Measurements from ENCODE around the gene PRKN.

The PRKN gene

DNA sequence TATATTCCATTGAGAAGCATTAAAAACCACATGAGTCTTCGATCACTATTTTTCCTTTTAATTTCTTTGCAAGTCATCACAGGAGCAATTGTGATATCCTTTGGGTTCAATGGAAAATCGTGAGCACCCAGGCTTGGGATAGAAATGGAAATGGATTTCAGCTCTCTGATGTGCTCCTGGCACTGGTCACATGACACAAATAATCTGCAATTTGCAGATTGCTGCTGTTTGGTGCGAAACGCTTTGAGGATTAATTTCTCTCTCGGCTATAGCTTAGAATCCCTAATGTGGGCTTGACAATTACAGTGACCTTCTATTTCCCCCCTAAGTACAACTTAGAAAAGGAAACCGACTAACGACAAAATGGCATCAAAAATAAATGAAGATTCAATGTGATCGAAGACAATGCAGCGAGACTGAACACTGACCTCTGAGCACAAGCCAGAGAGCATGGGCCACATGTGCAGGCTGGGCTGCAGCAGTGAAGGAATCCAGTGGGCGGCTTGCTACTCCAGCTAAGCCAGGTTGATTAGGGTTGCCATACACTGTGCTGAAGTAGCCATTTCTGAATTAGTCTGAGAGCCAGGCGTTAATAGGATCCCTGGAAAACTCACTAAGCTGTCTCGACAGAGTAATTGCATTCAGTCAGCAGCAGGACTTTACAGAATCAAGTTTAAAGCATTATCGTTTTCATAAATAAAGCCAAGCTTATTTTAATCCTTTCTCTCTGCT lies 1151.9 kb downstream of the PRKN start:
- FAIRE-seq = no peak

DNA sequence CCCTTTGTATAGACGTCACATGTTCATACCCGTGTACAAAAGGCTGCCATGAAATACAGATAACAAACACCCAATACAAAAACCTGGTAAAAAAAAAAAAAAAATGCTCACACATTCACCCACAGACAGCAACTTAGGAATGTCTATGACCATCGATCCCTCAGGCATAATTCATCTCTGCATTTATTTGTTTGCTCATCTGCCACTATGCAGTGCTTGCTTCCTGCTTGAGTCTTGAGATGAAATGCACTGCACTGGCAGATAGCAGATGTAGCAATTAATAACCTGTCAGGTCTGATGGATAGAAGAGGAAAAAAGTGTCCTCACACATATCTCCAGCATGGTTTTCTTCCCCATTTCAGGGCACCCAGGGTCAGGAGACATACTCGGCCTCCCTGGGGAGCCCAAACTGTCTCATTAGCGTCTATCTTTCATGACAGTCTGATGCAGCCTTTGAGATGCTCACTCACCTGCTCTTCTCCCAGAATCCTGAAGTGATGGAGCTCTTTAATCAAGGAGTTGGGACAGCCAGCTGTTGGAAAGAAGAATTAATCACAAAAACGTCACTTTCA lies 1158.6 kb downstream of the PRKN start:
- no peak for DNase-seq (ENCODE audit: low spot score)

More for the DNA sequence above, 1151.9 kb downstream of the PRKN start:
- no peak for DNase-seq (ENCODE audit: low spot score)

DNA sequence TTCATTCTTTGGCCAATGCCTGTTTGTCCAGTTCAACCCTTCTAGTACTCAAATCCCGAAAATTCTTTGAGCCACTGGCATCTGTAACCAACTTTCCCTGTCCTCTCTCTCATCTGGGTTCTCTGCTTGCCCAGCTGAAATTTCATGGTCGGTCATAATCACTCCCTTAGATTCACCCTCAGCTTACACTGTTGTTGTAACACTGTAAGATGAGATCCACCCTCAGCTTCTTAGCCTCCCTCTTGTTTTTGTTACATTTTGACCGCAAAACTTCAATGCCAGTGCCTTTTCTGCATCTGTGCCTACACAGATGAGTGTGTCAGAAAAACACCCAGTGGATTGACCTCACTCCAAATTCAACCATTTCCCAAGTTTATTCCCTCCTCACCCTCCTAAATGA lies 1162.6 kb downstream of the PRKN start:
- no peak for FAIRE-seq
- no peak for DNase-seq (ENCODE audit: low spot score)

More for the DNA sequence above, 1158.6 kb downstream of the PRKN start:
- no peak for FAIRE-seq

DNA sequence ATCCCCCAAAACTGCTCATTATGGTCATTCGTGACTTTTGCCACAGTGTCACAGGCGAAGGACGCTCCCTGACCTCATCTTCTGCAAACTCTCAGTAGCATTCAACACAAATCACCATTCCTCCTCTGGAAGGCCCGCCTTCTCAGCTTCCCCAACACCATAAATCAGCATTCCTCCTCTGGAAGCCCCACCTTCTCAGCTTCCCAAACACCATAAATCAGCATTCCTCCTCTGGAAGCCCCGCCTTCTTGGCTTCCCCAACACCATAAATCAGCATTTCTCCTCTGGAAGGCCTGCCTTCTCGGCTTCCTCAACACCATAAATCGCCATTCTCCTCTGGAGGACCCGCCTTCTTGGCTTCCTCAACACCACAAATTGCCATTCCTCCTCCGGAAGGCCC lies 1165.7 kb downstream of the PRKN start:
- no peak for DNase-seq (ENCODE audit: low spot score)
- no peak for FAIRE-seq

DNA sequence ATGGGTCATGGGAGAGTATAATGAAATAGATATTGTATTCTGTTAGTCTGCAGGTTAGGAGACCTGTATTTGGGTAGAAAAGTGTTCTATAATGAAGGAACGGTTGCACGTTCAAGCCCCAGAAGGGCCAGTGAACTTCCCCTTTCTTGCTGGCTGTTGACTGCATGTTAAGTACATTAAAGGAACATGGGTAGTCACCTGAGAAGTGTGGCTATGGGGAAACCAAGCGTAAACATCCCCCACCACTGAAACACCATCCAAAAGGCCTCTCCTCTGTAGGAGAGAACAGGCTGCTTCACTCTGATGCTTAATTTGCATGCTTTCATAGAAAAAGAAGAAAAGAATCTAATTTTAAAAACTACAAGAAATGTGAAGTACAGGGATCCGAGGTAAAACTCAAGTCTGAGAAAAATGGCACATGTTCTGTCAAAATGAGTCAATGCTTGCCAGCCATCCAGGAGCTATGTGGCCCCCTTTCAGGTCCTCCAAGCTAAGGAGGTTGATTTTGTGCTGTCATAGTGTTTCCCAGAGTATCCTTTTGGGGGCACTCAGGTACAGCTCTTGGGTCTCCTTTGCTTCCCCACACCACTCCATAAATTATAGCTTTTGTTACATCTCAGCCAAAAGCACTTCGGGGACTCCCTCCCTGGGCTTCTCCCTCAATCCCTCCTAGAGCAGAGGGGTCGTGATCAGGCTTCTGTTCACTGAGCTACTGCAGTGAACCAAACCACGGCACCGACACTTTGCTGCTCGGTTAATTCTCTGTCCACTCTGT lies 1170.0 kb downstream of the PRKN start:
- DNase-seq (ENCODE audit: low spot score) (no peak), FAIRE-seq (no peak)

DNA sequence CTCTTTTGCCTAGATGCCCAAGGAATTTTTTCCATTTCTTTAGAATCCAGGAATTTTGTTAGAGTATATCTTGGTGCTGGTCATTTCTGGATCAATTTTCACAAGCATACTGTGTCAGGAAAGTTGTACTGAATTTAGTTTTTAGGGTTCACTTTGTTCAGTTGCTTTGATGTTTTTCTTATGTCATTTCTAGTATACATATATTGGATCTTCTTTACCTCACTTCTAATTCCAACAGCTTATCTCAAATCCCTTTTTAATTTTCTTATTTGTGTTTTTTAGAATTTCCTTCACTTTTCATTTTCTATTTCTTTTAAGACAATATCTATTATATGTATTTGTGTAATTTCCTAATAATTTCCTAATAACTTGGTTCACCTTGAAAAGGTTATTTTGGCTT lies 1172.7 kb downstream of the PRKN start:
- no peak for FAIRE-seq
- no peak for DNase-seq (ENCODE audit: low spot score)

DNA sequence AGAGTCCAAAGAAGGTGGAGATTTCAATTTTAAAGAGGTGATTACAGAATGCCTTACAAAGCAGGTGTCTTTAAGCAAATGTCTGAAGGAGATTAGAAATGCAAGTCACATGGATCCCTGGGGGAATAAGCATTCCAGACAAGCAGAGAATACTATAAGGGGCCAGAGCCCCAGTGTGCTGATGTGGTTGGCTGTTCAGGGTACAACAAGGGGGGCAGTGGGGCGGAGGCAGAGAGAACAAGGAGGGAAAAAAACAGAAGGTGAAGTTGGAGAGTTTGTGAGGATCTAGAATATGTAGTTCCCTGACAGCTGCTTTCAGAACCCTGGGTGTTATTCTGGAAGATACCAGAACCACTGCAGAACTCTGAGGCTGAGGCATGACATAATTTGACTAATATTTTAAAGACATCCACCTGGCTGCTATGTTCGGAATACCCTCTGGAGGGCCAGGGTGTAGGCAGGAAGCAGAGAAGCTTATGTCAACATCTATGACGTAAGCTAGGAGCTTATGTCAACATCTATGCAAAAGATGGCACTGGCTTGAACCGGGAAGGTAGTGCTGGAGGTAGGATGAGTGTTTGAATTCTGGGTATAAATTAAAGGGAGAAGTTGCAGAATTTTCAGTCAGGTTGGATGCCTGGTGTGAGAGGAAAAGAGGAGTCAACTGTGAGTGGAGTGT lies 1177.5 kb downstream of the PRKN start:
- FAIRE-seq (no peak), DNase-seq (ENCODE audit: low spot score) (no peak)

DNA sequence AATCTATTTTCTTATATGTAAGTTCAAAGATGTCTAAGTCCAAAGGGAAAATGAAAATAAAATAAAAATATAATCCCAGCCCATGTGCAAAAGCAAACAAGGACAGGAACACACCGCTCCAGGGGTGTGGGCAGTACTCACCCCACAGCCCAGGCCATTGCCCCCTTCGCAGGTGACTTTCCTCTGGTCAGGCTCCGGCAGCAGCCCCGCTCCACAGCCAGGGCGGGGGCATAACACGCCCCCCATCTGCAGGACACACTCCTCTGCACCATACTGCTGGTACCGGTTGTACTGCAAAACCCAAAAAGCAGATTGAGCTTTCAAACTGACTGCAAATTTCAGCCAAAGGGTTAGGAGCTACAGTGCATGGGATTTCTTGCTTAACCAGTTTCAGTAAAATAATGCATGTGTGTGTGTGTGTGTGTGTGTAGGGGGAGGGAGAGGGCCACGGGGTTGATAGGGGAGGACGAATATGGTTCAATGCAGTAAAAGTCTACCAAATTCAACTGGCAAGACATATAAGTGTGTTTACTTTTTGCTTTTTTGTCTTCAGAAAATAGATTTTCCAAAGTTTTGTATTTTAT lies 1178.8 kb downstream of the PRKN start:
- DNase-seq (ENCODE audit: low spot score) = no peak
- no peak for FAIRE-seq

DNA sequence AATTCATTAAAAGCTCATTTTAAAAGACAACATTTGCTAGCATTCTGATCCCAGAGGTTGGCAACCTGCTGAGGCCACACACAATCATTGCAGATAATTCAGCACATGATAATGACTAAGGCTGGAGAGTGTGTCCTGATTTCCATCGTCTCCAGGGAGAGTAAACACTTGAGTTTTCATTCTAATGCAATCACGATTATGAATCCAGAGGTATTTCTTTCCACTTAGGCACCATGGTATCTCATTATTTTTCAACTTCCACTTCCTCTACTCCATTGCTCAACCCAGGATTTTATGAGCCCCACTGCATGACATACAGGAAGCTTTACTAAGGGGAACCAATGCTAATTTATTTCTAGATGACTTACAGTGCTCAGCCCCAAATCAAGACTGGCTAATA lies 1179.9 kb downstream of the PRKN start:
- DNase-seq (ENCODE audit: low spot score) (no peak), FAIRE-seq (no peak)

DNA sequence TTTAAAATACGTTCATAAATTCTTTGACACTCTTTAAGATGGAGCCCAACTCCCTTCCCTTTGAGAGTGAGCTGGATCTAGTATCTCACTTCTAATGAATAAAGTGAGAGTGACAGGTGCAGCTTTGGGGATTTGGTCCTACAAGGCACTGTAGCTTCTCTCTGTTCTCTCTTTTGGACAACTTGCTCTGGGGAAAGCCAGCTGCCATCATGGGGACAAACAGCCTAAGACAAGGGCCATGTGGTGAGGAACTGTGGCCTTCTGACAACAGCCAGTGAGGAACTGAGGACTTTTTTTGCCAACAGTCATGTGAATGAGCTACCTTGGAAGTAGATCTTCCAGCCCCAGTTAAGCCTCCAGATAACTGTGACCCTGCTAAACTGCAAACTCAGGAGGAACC lies 1180.9 kb downstream of the PRKN start:
- DNase-seq (ENCODE audit: low spot score) (no peak), FAIRE-seq (no peak)

DNA sequence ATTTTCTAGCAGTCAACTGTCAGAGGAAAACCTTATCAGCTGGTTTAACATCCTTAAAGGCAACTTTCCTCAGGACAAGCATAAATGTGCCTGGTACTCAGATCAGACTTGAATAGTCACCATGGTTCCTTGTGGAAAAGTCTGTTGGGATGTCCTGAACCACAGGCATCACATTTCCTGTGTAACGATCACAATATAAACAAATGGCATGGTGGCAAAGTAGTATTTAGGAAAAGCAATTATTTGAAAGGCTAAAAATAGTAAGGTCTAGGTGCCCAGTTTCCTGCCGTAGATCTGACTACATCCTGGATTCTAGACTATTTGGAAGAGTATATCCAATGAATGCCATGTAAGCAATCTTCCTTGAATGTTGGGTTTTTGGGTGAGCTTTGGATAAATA lies 1181.8 kb downstream of the PRKN start:
- FAIRE-seq = no peak

DNA sequence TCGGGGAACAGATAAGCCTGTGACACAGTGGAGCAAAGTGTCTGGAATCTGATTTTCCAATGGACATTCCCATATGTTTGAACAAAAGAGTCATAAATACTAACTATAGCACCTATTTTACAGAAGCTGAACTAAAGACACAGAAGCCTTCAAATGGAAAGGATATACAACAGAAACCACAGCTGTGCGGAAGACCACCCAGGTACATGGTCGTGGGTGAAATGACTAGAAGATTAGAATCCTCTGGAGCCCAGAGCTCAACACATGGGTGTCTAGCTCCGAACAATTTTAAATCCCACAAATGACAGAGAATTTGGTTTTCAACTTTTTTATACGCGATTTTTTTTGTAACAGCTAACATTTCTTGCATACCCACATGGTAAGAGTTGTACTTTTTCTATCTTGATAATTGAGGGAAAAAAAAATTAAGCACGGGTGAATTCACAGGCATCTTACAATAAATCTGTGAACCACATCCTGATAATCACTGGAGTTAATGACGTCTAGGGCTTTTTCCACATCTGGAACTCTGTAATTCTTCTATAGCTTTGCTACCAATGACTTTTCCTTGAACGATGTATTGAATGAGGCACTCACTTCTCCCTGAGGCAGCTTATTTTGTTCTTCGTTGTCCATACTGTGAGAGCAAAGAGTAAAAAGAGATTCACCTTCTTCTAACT lies 1182.6 kb downstream of the PRKN start:
- FAIRE-seq = no peak
- DNase-seq (ENCODE audit: low spot score) = no peak

More for the DNA sequence above, 1181.8 kb downstream of the PRKN start:
- no peak for DNase-seq (ENCODE audit: low spot score)

DNA sequence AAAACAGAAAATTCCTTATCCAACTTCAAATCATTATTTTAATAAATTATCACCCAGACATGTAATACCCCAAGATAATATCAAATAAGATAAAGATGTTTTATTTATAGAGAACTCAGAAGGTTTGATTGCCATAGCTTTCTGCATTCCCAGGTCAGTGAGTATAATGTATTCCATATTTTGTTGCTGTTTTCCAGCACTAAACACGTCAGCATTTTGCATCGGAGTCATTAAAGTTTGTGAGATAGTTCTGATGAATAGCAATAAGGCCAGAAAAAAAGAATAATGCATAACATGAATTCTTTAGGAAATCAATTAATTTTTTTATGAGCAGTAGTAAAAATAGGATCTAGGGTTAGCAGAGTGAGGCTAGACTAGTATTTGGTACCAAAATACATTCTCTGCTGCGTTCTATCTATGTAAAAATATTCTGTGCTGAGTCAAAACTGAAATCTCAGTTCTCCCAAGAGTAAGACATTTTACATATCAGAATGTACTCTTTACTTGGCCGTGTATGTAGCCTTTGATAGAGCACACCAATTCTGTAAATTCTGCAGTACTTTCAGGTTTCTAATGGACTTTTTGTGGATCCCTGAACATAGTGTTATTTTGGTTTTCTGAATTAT lies 1183.8 kb downstream of the PRKN start:
- FAIRE-seq (no peak), DNase-seq (ENCODE audit: low spot score) (no peak)

DNA sequence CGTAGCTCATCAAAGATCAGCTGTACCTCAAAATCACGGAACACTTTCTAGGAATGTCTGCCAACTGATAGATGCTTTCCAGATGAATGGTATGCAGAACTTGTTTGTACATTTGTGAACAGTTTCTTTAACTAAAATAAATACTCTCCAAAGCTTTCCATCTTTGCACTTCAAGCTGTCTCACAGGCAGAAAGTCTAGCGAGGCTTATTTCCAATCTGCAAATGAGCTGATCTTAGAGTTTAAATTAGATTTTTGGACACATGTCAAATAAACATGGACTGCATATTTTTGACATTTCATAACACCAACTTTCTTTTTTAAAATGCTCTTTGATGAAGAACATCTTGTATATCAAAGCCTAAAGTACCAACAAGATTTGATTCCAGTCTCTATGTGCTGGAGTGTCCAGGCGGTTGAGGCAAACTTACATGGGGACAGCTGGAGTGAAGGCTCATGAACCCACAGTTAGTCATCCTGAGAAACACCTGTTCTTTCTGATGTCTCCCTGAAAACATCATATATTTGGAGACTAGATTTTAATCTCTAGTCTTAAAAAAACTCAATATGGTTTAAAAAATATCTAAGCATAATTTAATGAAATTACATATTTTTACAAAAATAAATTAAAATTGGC lies 1185.1 kb downstream of the PRKN start:
- DNase-seq (ENCODE audit: low spot score) (no peak), FAIRE-seq (no peak)

DNA sequence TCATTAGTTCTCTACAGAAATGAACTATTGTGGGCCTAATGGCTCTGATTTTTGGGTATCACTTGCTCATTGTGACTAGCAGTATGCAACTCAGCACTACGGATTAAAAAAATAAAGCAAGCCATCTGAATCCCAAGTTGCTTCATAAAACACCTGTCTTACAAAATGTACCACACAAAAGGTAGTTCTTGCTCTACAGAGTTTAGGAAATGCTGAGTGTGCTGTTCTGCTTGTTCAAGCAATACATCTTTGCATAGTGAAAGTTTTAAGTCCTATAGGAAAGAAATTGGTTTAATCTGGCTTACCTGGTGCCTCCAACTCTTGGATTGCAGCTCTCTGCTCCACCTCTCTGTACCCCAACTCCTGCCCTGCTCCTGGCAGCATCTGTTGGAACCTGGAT lies 1187.0 kb downstream of the PRKN start:
- no peak for FAIRE-seq
- DNase-seq (ENCODE audit: low spot score) = no peak

DNA sequence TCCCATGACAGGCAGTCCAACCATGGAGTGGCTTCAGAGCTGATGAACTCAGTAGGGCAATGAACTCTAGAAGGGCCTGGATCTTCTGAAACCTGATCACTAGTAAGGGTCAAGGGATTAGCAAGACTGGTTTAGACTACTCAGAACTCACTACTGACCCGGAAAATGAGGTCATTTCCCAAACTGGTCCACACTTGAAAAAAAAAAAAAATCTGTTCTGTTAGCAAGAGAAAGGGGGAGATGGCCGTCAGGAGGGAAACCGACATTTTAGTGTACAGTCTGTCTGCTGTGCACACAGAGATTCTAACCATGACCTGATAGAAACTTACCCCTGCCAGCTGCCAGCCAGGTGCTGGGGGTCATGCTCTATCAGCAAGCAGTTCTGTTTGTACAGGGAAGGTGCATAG lies 1191.3 kb downstream of the PRKN start:
- DNase-seq (ENCODE audit: low spot score) (no peak), FAIRE-seq (no peak)

DNA sequence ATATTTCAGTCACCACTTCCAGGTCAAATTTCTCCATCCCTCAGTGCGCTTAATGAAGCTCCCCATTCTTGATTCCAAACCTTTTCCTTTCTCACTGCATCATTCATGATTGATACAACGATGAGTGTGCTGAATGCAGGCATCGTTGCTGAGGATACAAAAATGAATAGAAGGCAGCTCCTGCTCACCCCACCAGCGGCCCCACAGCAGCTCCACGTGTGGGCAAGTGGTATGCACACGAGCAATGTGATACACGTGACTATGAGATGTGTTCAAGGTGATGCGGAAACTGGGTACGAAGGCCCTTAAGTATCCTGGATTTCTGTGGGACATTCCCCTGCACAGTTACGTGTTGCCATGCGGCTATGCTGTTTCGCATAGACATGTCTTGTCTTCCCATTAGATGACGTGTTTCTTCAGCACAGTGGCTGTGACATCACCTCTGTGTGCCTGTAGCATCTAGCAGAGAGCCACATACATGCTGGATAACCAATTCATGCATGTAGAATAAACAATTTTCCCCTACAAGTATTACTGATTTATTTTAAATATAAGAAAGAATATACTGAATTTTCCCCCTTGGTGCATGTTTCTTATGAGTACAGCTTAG lies 1193.2 kb downstream of the PRKN start:
- DNase-seq (ENCODE audit: low spot score) (no peak), FAIRE-seq (no peak)

DNA sequence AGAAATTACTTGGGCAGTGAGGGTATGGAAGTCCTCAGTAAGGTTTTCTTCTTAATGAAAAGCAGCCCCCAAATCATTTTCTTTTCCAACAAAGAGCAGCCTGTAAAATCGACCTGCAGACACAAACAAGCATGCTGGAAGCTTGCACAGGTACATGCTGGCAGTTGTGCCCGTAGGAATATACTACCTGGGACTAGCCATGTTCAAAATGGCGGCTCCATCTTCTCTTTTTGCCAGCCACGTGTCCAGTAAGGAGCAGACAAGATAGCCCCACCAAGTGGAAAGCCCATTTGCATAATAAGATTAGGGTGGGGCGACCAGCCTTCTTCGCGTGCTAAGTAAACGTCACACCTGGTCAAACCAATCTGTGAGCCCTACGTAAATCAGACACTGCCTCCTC lies 1194.3 kb downstream of the PRKN start:
- no peak for DNase-seq (ENCODE audit: low spot score)
- no peak for FAIRE-seq

DNA sequence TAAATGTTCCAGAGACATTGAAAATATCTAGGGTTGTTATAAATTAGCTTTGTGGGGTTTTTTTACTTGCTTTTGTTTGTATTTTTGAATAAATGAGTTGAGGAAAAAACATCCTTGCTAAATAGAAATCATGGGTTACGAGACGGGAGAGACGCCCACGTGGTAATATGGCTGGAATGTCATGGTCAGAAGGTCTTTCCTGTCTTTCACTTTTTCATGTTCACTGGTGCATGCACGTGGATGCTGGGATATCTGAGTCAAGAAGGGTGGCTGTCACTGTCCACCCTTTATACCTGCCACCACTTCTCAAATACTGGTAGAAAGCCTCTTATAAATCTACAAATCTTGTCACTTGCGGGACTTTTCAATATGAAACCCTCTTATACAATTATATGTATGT lies 1195.0 kb downstream of the PRKN start:
- DNase-seq (ENCODE audit: low spot score) (no peak), FAIRE-seq (no peak)

DNA sequence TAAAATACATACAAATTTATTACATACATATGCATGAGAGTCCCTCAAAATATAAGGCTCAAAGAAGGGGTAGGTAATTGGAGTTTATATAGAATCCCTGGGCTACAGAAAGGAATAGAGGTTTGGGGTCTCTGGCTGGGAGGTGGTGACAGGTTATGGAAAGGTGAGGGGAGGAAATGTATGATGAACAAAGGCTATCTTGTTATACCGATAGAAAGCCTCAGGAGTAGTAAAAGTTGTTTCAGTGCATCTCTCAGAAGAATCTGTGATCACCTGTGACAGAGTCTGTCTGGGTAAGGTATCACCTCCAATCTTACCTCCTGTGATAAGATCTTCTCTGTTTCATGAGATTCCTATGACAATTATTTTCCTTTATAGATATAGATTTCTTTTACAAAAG lies 1200.8 kb downstream of the PRKN start:
- FAIRE-seq = no peak
- no peak for DNase-seq (ENCODE audit: low spot score)

Data from RCC 7860 (cell line).